ENCODE measurements around the gene CNTN5.

CNTN5 gene

GRCh38 chr11:99645934-99646333, 625.2 kb downstream of the CNTN5 start:
- DNase-seq = no peak

DNA sequence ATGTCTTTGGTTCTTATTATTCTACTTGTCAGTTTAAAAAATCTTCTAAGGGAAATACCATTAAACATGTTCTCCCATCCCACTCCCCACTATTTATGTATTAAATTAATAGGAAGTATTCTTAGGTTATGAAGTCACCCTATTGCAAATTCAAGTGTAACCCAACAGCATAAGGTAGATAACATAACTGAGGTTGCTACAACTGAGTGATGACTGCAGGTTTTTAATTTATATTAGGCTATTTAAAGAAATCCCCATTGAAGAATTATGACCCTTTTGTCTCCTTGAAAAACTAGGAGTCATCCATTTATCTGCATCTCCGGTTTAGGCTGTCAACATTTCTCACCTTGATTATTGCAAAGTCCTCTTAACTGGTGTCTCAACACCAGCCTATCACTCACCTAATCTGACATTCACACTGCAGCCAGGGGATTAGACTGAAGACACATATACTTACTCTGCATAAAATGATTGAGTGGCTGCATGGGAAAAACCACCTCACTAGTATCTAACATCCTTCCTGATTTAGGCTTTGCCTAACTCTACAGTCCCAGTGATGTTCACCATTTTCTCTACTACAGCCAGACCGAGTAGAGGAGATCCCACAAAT, 649.4 kb downstream of the CNTN5 start:
- DNase-seq = no peak

DNA sequence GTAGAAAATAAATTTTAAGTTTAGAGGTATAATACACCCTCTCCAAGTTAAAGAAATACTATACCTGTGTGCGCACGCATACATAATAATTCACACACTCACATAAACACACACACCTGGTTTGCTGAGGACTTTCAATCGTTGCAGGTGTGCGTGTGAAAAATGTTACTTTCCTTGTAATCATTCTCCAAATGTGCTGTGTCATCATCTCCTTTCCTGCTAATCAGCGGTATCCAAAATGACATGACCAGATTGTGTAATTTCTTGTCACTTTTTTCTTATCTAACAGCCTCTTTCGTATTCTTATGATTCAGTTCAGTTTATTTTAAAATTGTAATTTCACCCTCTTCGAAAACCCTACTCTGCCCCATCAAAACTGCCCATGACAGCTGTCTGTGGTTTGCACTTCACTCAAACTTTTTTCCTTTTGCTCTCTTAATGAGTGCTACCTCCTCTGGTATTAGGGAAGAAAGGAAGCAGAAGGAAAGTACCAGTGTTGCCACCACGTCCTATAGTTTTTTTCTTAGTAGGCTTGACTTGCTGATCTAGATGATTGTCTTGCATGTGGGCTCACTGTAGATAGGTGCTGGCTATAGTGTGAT, 651.2 kb downstream of the CNTN5 start:
- DNase-seq = no peak

GRCh38 chr11:99676292-99676691, 655.5 kb downstream of the CNTN5 start:
- DNase-seq = no peak

GRCh38 chr11:99682171-99682570, 661.4 kb downstream of the CNTN5 start:
- DNase-seq = no peak

DNA sequence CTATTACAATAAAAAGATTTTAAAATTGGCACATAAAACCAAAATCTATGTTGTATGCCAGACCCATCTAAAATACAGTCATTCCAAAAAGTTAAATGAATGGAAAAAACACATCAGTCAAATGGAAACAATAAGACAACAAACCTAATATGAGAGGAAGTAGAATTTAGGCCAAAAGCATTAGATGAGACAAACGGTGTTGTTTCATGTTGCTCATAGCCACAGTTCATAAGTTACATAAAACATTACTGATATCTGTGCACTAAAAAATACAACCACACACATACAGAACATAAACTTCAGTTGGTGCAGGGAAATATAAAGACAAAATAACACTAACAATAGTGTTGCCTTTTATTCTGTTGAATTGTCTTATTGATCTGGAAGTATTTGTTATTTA, 661.9 kb downstream of the CNTN5 start:
- no peak for DNase-seq

DNA sequence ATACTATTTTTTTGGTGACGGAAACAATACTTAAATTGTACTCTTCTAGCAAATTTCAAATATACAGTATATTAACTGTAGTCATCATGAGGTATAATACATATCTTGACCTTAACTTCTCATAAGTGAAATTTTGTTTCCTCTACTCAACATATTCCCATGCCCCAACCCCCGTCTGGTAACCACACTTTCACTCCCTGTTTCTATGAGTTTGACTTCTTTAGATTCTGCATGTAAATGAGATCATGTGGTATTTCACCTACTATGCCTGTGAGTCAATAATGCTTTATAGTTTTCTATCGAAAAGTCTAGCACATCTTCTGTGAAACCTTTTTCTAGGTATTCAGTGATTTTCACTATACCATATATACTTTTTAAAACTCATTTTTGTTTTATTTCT, 663.2 kb downstream of the CNTN5 start:
- DNase-seq = no peak

DNA sequence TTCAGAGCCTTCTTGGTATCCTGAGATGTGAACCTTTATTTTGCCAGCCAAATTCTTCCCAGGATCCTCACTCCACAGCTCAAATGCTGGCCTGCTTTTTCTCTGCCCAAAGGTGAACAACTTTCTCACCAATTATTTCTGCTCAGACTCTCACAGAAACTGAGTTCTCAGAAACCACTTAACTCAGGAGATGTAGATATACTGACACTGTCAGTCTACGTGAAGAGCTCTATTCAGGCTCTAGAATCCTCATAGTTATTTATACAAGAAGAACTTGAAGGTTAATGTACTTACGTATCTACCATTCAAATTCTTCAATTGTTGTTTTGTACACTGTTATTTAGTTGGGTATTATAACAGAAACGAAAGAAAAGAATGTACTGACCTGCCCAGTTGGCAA, 666.1 kb downstream of the CNTN5 start:
- no peak for DNase-seq

GRCh38 chr11:99687320-99687719, 666.6 kb downstream of the CNTN5 start:
- no peak for DNase-seq

DNA sequence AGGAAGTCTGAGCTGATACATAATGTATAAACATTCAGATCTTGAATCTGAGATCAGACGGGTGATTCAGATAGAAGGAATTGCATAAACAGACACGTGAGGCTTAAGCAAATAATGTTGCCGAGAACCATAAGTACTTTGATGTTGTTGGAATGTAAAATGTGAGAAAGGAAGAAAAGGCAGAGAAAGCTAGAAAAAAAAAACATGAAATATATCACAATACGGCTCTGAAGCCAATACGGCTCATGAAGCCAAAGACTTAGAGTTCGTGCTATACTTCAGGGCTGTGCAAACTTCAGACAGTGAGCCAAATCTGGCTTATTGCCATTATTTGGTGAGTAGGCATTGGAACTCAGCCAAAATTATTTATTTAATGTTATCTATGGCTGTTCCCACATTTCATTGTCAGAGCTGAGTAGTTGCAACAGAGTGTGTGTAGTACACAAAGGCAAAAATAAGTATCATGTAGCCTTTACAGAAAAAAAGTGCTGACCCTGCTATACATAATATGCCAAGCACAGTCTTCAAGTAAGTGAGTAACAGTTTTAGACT, 673.3 kb downstream of the CNTN5 start:
- no peak for DNase-seq

- no peak for DNase-seq
Measured at GRCh38 chr11:99695106-99695505, 674.4 kb downstream of the CNTN5 start.

DNA sequence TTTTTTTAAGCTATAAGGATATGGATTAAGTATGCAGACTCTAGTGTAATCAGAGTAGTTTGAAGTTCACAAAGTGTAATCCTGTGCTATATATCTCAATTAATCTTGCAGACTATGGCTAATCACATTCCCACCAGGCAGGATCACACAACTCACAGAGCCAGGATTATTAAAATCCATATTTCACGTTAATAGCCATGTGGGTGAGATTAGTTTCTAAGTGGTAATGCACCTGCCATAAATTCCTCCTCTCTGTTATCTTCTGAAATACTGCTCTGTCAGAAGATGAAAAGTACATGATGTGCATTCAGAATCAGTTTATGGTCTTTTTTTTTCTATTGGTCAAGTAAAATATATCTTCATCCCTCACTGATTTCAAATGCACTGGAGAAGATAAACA, 686.1 kb downstream of the CNTN5 start:
- DNase-seq = no peak

DNA sequence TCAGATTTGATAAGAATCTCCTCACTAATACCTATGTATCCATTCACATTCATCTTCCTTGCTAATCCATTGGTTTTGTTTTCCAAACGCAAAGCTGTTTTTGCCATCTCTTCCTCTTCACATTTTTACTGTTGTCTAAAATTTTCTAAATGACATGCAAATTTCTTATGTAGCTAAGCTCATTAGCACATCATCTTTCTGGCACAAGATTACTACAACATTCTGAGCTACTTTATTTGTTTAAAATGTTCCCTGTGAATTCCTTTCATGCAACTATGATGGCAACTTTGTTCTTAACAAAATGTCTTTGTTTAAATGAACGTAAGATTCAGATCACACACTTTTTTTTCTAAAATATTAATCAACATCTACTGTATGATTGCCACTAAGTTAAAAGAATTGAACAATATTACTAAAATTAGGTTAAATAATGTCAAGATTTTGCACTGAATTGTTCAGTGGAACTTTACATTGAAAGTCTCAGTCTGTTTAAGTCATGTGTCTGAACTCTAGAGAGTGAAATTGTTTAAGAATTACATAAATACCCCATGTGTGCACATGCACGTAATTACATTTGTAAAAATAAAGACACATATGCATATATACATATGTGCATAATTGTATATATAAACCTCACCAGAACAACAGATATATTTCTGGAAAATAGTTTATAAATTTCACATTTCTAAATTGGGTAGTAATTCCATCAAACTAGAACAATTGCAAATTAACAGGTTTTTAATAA, 688.4 kb downstream of the CNTN5 start:
- DNase-seq = no peak

DNA sequence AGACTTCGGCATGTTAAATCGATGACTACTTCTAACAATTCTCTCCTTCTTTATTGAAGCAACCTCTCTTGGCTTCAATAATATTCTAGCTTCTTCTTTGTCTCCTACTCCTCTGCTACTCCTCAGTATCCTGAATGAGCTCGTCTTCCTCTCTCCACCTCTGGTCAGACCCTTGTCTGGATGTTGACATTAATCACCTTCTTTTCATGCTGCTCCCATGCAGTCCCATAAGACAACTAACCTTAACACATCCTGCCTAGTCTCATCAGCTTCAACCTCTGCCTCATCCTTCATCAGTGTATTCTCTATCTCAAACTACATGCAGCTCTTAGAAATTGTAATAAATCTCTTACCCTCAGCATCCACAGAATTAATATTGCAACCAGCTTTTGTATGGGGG, 695.6 kb downstream of the CNTN5 start:
- no peak for DNase-seq

GRCh38 chr11:99718291-99718690, 697.5 kb downstream of the CNTN5 start:
- no peak for DNase-seq

DNA sequence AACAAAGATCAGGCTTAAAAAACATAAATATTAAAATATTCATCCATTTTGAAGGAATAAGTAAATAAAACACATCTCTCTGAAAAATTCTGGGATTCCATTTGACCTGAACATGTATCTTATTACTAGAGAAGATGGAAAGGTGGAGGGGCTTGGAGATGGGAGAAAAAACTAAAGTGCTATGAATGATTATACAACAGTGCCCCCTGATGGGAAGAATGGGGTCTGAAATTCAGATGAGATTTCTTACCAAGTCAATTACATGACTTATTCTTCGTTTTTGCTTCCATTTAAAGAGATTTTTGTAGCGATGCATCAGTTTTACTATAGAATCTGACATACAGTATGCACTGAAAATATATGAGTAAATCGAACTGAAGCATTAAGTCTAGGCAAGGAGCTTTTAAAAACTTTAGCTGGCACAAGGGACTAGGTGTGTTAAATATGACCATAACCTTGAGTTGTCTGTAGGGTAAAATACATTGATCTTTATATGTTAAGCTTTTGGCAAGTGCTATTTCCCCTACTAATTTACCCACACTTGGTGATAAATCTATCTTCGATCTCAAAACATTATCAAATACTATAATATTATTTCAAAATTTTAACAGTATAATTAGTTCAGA, 718.8 kb downstream of the CNTN5 start:
- no peak for DNase-seq

GRCh38 chr11:99742501-99742900, 721.8 kb downstream of the CNTN5 start:
- no peak for DNase-seq

DNA sequence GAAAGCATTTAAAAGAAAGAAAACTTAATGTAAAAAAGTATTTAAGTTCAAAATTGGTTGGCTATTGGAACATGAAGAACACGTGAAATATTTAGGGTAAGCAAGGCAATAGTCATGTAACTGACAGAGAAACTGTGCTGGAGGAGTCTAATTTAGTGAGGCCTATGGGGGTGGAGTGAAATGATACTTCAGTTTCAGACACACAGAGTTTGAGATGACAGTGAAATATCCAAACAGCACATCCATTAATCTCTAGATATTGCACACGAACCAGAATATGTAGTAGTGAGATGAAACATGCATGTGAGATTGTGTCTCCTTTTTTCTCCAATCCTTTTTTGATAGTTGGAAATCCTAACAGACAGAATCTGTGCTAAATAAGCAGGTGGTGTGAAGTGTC, 739.0 kb downstream of the CNTN5 start:
- no peak for DNase-seq

DNA sequence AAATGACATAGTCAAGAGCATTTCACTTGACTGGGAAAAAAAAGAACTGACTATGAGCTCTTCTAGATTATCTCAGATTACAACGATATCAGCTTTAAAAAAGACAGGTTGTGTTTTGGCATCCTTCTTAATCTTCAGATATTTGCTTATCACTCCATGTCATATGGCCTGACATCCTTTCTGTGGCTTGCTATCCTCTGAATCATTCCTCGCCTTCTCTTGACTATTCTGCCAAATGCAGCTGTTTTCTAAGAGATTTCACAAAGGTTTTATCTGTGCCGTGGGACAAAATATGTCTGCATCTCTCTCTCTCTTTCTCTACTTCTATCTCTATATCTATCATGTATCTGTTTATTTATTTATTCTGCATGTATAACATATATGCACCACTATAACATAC, 746.1 kb downstream of the CNTN5 start:
- DNase-seq = no peak

DNA sequence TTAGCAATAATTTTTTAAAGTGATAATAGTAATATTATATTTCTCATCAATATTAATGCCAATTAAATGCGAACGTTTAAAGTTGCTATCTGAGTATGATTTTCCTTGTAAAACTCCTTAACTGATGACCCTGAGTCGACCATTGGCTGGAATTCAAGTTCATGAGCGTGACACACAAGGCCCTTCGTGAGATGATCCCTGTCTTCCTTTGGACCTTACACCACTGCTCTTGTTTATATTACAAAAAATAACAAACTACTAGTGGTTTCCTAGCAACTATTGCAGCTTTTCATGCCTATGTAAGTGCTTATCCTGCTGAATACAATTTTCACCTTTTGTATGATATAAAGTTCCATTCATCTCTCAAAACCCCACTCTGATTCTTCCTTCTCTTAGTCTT, 752.9 kb downstream of the CNTN5 start:
- DNase-seq = no peak

GRCh38 chr11:99781074-99781473, 760.3 kb downstream of the CNTN5 start:
- no peak for DNase-seq

DNA sequence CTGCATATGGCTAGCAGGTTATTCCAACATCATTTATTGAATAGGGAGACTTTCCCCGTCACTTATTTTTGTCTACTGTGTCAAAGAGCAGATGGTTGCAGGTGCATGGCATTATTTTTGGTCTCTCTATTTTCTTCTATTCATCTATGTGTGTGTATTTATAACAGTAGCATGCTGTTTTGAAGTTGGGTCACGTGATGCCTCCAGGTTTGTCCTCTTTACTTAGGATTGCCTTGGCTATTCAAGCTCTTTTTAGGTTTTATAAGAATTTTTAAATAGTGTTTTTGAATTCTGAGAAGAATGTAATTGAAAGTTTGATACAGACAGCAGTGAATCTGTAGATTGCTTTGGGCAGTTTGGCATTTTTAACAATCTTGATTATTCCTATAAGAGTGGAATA, 770.6 kb downstream of the CNTN5 start:
- DNase-seq = no peak

DNA sequence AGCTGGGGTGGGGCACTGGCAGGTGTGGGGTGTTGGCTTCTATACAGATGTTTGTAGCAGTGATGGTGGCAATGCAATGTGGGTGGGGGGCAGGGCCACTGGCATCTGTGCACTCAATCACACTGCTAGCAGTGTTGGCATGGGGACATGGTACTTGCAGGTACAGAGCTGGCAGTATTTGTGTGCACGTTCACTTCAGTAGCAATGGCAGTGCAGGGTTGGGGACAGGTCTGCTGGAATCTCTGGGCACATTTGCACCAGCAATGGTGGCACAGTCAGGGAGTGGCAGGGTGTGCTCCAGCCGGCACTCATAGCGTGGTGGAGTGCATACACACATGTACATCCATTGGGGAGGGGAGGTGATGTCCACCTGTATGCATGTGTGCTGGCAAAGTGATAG, 775.2 kb downstream of the CNTN5 start:
- DNase-seq = no peak

GRCh38 chr11:99803501-99803900, 782.8 kb downstream of the CNTN5 start:
- no peak for DNase-seq
